ENCODE measurements around the gene CFH. TPM values are rescaled to one million over a fixed set of nuclear protein-coding genes. Genes with fewer than 3 reads are reported as not detected.

The CFH gene
- total RNA-seq, 6 donors from 2014 or later: 34.4 to 97.5 (median 44.9) TPM

GRCh38 chr1:196684476-196684875, 32.6 kb downstream of the CFH start:
- TF ChIP-seq POLR2AphosphoS5 (IDR thresholded peaks at IDR 0.05): no peak
- no peak for TF ChIP-seq CTCF (IDR thresholded peaks at IDR 0.05)
- TF ChIP-seq POLR2A (IDR thresholded peaks at IDR 0.05): no peak
- no peak for TF ChIP-seq EP300 (IDR thresholded peaks at IDR 0.05)
- H3K27me3 ChIP-seq: no peaks in the 10 kb centered on the region
- ATAC-seq (ENCODE audit: low FRiP score in 2 of 2) (no peak), DNase-seq (no peak)
- no peaks in the 10 kb centered on the region for H3K4me1 ChIP-seq
- H3K27ac ChIP-seq: no peak overlapping the region
- no peaks in the 10 kb centered on the region for H3K36me3 ChIP-seq
- 77 to 79% methylated on average over 4 of the region's 4 CpGs for WGBS, 2 donors
- H3K9me3 ChIP-seq: no peaks in the 10 kb centered on the region
- no peak overlapping the region for H3K4me3 ChIP-seq

GRCh38 chr1:196685506-196685905, 33.7 kb downstream of the CFH start:
- DNase-seq (no peak), ATAC-seq (ENCODE audit: low FRiP score in 2 of 2) (no peak)
- H3K9me3 ChIP-seq: no peaks in the 10 kb centered on the region
- no peaks in the 10 kb centered on the region for H3K27me3 ChIP-seq
- TF ChIP-seq POLR2AphosphoS5 (IDR thresholded peaks at IDR 0.05) (no peak), EP300 (IDR thresholded peaks at IDR 0.05) (no peak), CTCF (IDR thresholded peaks at IDR 0.05) (no peak), POLR2A (IDR thresholded peaks at IDR 0.05) (no peak)
- 81 to 91% methylated on average over 1 of the region's 1 CpG for WGBS, 2 donors
- H3K4me3 ChIP-seq: no peak overlapping the region
- no peaks in the 10 kb centered on the region for H3K4me1 ChIP-seq
- no peaks in the 10 kb centered on the region for H3K36me3 ChIP-seq
- no peak overlapping the region for H3K27ac ChIP-seq

DNA sequence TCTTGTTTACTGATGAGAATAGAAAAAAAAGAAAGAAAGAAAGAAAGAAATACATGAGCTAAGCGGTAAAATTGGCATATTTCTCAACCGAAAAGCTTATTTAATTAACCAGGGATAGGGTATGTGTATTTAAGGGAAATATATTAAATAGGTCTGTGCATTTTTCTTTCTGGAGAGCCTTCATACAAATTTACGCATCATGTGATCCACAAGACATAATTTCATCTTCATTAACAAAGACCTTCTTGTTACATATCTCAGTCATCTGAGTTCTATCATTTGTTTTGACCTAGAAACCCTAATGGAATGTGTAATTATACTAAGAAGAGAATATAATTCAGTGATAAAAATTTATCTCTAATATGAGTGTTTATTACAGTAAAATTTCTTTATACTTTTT, 37.2 kb downstream of the CFH start:
- ATAC-seq (ENCODE audit: low FRiP score in 2 of 2) (no peak), DNase-seq (no peak)
- WGBS, 2 donors: 93 to 96% methylated on average over 3 of the region's 3 CpGs

GRCh38 chr1:196690582-196690981, 38.7 kb downstream of the CFH start:
- no peak for ATAC-seq (ENCODE audit: low FRiP score in 2 of 2)
- no peak for TF ChIP-seq EP300 (IDR thresholded peaks at IDR 0.05)
- 66 to 74% methylated on average over 5 of the region's 5 CpGs for WGBS, 2 donors

More for the DNA sequence above, 37.2 kb downstream of the CFH start:
- TF ChIP-seq POLR2AphosphoS5 (IDR thresholded peaks at IDR 0.05): no peak
- TF ChIP-seq EP300 (IDR thresholded peaks at IDR 0.05): no peak
- no peak for TF ChIP-seq CTCF (IDR thresholded peaks at IDR 0.05)
- Histone ChIP-seq H3K9me3 (no peaks in the 10 kb centered on the region), H3K4me1 (no peaks in the 10 kb centered on the region), H3K27ac (no peak overlapping the region), H3K36me3 (no peaks in the 10 kb centered on the region), H3K4me3 (no peak overlapping the region), H3K27me3 (no peaks in the 10 kb centered on the region)

DNA sequence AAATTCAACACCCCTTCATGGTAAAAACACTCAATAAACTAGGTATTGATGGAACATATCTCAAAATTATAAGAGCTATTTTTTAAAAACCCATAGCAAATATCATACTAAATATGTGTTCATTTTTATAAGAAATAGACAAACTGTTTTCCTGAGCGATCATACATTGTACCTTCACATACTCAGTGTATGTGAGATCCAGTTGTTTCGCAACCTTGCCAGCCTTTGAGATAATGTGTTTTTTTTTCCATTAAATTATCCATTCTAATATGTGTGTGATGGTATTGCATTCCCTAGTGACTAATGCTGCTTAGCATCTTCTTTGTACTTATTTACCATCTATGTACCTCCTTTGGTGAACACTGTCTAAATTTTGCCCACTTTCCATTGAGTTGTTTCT, 47.1 kb downstream of the CFH start:
- ATAC-seq (ENCODE audit: low FRiP score in 2 of 2) (no peak), DNase-seq (no peak)
- no peaks in the 10 kb centered on the region for H3K27me3 ChIP-seq
- TF ChIP-seq EP300 (IDR thresholded peaks at IDR 0.05) (no peak), CTCF (IDR thresholded peaks at IDR 0.05) (no peak), POLR2AphosphoS5 (IDR thresholded peaks at IDR 0.05) (no peak), POLR2A (IDR thresholded peaks at IDR 0.05) (no peak)
- no peak overlapping the region for H3K4me3 ChIP-seq
- H3K36me3 ChIP-seq: no peaks in the 10 kb centered on the region
- no peak overlapping the region for H3K27ac ChIP-seq
- WGBS, 2 donors: 98% methylated on average over 2 of the region's 2 CpGs
- no peaks in the 10 kb centered on the region for H3K9me3 ChIP-seq
- H3K4me1 ChIP-seq: no peaks in the 10 kb centered on the region

More at GRCh38 chr1:196690582-196690981, 38.7 kb downstream of the CFH start:
- no peak overlapping the region for H3K4me3 ChIP-seq
- no peaks in the 10 kb centered on the region for H3K4me1 ChIP-seq
- no peaks in the 10 kb centered on the region for H3K27me3 ChIP-seq
- H3K9me3 ChIP-seq: no peaks in the 10 kb centered on the region
- no peaks in the 10 kb centered on the region for H3K36me3 ChIP-seq
- DNase-seq: no peak
- H3K27ac ChIP-seq: no peak overlapping the region

All from upper lobe of left lung (tissue), 6 donors.